ENCODE results near the gene BCL3.

Gene BCL3

GRCh38 chr19:44746946-44747738 is 1.4 kb upstream of the BCL3 start (continued):
- 0 out of 2 replicates have a peak, but pooled peaks have one; percentile 17 for TF ChIP-seq ZNF423 (tag by site-specific recombination; IDR thresholded peaks at IDR 0.05)
- peak; percentile 97 for TF ChIP-seq SP3 (tag by site-specific recombination; IDR thresholded peaks at IDR 0.05)
- no peak for TF ChIP-seq ZNF768 (tag by site-specific recombination; IDR thresholded peaks at IDR 0.05)
- no peak for TF ChIP-seq BCL11B (tag by site-specific recombination; IDR thresholded peaks at IDR 0.05; ENCODE audit: low read depth)
- no peak for TF ChIP-seq EGR2 (tag by site-specific recombination; IDR thresholded peaks at IDR 0.05; ENCODE audit: low read depth)
- no peak for TF ChIP-seq ZNF175 (tag by site-specific recombination; IDR thresholded peaks at IDR 0.05)
- TF ChIP-seq HOXC10 (CRISPR knock-in tag; IDR thresholded peaks at IDR 0.05): no peak
- TF ChIP-seq KLF9 (tag by site-specific recombination; IDR thresholded peaks at IDR 0.05; ENCODE audit: low read depth): peak; percentile 83
- no peak for TF ChIP-seq ZBTB6 (tag by site-specific recombination; IDR thresholded peaks at IDR 0.05)
- TF ChIP-seq IKZF3 (tag by site-specific recombination; IDR thresholded peaks at IDR 0.05): peak; percentile 65; the same call in 1 of the 2 replicates
- no peak for TF ChIP-seq HIC1 (tag by site-specific recombination; IDR thresholded peaks at IDR 0.05)
- no peak for TF ChIP-seq ZNF354C (tag by site-specific recombination; IDR thresholded peaks at IDR 0.05; ENCODE audit: borderline replicate concordance, low read depth)
- TF ChIP-seq ZNF362 (tag by site-specific recombination; IDR thresholded peaks at IDR 0.05): no peak
- no peak for TF ChIP-seq ZFP3 (tag by site-specific recombination; IDR thresholded peaks at IDR 0.05; ENCODE audit: low read depth)
- no peak for TF ChIP-seq AEBP2 (tag by site-specific recombination; IDR thresholded peaks at IDR 0.05; ENCODE audit: borderline replicate concordance)
- TF ChIP-seq ZNF747 (tag by site-specific recombination; IDR thresholded peaks at IDR 0.05): no peak
- no peak for TF ChIP-seq YY2 (tag by site-specific recombination; IDR thresholded peaks at IDR 0.05)
- no peak for TF ChIP-seq SETDB1 (IDR thresholded peaks at IDR 0.05; ENCODE audit: insufficient read length, low read length)
- TF ChIP-seq MEIS1 (CRISPR knock-in tag; IDR thresholded peaks at IDR 0.05; ENCODE audit: borderline replicate concordance): no peak
- peak; percentile 60; the same call in 1 of the 2 replicates for TF ChIP-seq KLF16 (tag by site-specific recombination; IDR thresholded peaks at IDR 0.05)
- no peak for TF ChIP-seq GFI1B (tag by site-specific recombination; IDR thresholded peaks at IDR 0.05)
- TF ChIP-seq ZBTB1 (tag by site-specific recombination; IDR thresholded peaks at IDR 0.05): no peak
- no peak for TF ChIP-seq ZNF23 (tag by site-specific recombination; IDR thresholded peaks at IDR 0.05; ENCODE audit: borderline replicate concordance)
- 0 out of 2 replicates have a peak, but pooled peaks have one; percentile 7 for TF ChIP-seq ZIC2 (tag by site-specific recombination; IDR thresholded peaks at IDR 0.05)
- no peak for TF ChIP-seq ZNF510 (tag by site-specific recombination; IDR thresholded peaks at IDR 0.05; ENCODE audit: insufficient replicate concordance)
- TF ChIP-seq BCL11A (tag by site-specific recombination; IDR thresholded peaks at IDR 0.05; ENCODE audit: low read depth): no peak
- TF ChIP-seq ZNF391 (tag by site-specific recombination; IDR thresholded peaks at IDR 0.05; ENCODE audit: borderline replicate concordance, low read depth): no peak
- TF ChIP-seq ZNF777 (tag by site-specific recombination; IDR thresholded peaks at IDR 0.05; ENCODE audit: borderline replicate concordance): no peak
- no peak for TF ChIP-seq ZBTB7A (tag by site-specific recombination; IDR thresholded peaks at IDR 0.05; ENCODE audit: low read depth)
- no peak for TF ChIP-seq ZNF585B (tag by site-specific recombination; IDR thresholded peaks at IDR 0.05)
- TF ChIP-seq MZF1 (tag by site-specific recombination; IDR thresholded peaks at IDR 0.05; ENCODE audit: borderline replicate concordance): no peak
- no peak for TF ChIP-seq ZNF530 (tag by site-specific recombination; IDR thresholded peaks at IDR 0.05; ENCODE audit: low read depth)
- no peak for TF ChIP-seq ZNF133 (tag by site-specific recombination; IDR thresholded peaks at IDR 0.05)
